ENCODE data around the gene SLC38A10.
"Not testable (repeated sequence)": the region's sequence is repeated elsewhere in the genome, so short reads cannot be mapped to it uniquely, and the experiment has no call there.

The SLC38A10 gene

DNA sequence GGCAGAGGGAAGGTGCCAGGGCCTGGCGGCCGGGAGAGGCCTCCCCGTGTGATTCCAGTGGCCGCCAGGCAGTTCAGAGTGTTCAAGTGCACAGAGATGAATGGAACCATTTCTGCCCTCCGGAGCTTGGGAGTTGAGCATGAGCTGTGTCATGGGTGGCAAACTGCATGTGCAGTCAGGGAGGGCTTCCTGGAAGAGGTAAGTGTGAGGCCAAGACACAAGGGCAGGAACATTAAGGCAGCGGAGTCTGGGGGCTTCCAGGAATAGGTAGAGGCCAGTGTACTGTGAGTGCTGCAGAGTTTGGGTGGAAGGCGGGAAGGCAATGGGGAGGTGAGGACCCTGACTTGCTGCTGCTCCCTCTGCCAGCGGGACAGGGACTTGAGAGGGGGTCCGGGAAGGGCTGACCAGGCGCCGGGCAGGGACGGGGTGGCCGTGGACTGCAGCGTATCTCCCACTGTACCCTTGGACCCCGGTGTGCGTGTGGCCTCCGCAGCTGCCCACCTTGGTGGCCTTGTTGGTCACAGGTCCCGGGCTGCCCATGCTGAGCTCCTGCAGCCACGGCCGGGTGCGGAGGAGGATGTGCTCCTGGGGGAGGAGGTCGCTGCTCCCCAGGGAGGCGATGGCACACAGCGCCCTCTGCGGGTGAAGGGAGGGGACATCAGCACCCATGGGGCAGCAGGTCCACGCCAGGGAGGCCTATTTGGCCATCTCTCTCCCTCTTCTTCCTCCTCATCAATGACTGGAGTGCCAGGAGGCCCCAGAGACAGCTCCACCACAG lies 64.9 kb downstream of the SLC38A10 start:
- DNase-seq (ENCODE audit: low spot score): no peak

DNA sequence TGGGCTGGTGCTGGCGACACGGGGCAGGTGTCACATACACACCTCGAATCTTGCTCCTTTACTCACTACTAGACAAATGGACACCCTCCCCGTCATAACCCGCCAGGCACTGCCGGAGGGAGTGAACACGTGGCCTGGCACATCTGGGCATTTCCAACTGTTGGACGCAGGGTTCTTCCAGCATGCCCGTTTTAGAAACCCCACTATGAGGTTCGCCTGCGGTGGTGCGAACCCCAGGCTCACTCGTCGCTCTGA lies 65.5 kb downstream of the SLC38A10 start:
- DNase-seq (ENCODE audit: low spot score): no peak

DNA sequence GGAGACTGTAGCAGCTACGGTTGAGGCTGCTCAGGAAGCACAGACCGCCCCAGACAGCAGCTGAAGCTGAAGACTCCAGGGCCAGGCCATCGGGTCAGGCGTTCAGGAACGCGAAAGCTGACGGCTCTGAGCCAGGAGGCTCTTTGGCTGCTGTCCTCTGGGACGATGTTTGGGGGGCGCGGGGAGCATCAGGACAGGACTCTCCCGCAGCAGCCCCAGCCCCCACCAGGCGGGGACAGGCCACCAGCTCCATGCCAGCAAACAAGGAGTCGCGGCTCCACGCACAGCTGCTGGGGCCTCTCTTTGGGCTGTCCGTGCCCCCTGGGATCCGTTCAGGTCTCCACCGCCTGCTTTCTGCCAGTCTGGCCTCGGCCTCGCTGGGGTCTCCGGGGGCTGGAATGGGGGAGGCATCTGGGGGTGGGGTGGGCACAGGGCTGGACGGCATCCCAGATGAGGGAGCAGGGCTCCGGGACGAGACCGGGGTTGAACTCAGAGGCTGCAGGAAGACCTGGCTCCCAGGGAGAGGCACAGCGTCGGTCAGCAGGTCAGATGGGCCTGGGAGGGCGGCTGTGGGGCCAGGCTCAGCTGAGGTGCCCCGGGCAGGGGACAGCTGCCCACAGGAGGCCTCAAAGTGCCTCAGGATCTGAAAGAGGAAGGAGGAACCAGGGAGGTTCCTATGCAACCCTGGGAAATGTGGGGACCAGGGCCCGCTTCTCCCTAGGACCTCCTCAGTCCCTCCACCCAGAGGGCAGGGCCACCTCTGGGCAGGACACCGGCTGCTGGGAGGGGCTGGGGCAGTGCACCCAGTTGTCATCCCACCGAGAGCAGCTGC lies 66.1 kb downstream of the SLC38A10 start:
- DNase-seq (ENCODE audit: low spot score): no peak

DNA sequence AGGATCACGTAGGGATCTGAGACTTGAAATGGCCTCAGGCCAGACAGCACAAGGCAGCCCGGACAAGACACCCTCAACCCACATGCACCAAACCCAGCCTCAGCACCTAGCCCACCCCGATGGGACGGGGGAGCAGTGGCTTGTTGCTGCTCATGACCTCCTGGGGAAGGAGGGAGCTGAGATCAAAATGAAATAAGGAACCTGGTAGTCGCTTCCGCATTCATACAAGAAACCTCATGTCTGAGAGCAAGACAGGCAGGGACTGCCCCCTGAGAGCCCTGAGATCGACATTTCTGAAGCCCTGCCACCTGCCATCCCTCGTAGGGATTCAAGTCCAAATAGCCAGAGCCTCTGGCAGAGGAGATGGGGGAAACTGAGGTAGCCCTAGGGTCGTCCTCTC lies 66.7 kb downstream of the SLC38A10 start:
- peak; percentile 62 for DNase-seq (ENCODE audit: low spot score)

DNA sequence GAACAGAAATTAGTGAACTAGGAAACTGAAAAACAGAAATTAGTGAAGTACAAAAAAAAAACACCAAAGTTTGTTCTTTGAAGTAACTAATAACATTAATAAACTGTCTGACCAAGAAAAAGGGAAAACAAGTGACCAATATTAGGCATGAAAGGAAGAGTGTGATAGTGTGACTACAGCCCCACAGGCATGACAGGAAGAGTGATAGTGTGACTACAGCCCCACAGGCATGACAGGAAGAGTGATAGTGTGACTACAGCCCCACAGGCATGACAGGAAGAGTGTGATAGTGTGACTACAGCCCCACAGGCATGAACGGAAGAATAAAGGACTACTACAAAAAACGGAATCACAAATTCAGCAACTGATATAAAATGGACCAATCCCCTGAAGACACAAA lies 67.5 kb downstream of the SLC38A10 start:
- DNase-seq (ENCODE audit: low spot score): not testable (repeated sequence)

DNA sequence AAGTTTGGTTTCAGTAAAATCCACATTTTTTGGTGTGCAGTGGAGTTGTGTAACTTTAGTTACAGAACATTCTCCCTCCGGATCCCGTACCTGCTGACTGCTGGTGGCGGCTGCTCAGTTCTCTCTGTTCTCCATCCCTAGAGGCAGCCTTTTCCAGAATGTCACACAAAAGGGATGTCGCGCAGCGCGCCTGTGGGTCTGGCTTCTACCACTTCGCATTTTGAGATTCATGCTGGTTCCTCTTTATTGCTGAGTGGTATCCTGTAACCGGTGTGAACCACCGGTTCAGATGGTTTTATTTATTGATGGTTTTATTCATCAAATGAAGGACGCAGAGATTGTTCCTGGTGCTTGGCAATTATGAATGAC lies 71.4 kb downstream of the SLC38A10 start:
- no peak for DNase-seq (ENCODE audit: low spot score)

DNA sequence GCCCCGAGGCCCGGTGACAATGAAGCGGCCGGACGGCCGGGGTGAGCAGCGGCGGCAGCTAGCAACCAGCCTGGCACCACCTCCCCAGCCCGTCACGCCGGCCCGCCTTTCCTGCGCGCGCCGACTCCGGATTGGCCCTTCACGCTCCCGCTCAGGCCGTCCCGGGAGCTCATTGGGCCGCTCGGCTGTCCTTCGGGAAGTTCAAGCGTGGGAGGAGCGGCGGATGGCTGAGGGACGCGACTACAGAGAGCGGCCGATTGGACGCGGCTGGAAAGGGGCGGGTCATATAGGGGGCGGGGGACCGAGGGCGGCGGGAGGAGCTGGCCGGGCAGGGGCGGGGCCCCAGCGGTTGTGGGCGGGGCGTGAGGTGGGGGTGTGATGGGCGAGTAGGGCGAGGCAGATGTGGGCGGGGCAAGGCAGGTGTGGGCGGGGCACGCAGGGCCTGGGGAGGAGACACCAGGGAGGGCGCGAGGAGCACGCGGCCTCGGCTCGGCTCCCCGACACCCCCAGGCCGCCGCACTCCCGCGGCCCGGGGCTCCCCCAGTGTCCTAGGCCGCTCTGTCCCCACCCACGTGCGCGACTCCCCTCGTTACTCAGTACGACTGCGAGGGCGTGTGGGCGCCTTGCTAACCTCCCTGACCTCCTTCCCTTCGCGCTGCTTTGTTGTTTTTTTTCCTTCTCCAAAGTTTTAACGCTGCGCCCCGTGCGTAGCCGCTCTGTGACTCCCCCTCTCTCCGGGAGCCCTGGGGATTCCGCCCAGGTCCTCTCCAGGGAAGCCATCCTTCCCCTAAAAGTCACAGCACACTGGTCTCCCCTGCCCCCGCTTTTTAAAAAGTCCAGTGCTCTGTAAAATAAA lies 72.0 kb downstream of the SLC38A10 start, which contains the start of gene CEP131:
Gene CEP131, minus strand, starts transcription at position 60 of the 856 bp plus-strand sequence. CDS start 2,909 bp downstream, outside the sequence.
- DNase-seq (ENCODE audit: low spot score): peak; percentile 99

DNA sequence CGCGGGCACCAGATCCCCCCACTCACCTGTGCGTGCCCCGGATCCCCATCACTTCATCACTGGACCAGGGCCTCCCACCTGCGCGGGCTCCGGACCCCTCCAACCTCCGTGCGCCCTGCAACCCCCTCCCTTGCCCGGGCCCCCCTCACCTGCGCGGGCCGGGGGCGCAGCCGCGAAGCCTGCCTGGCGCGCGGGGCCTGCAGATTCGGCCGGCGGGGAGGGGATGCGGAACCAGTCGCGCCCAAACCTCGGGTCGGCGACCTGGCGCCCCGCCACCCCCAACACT lies 72.5 kb downstream of the SLC38A10 start:
- DNase-seq (ENCODE audit: low spot score): peak; percentile 26

DNA sequence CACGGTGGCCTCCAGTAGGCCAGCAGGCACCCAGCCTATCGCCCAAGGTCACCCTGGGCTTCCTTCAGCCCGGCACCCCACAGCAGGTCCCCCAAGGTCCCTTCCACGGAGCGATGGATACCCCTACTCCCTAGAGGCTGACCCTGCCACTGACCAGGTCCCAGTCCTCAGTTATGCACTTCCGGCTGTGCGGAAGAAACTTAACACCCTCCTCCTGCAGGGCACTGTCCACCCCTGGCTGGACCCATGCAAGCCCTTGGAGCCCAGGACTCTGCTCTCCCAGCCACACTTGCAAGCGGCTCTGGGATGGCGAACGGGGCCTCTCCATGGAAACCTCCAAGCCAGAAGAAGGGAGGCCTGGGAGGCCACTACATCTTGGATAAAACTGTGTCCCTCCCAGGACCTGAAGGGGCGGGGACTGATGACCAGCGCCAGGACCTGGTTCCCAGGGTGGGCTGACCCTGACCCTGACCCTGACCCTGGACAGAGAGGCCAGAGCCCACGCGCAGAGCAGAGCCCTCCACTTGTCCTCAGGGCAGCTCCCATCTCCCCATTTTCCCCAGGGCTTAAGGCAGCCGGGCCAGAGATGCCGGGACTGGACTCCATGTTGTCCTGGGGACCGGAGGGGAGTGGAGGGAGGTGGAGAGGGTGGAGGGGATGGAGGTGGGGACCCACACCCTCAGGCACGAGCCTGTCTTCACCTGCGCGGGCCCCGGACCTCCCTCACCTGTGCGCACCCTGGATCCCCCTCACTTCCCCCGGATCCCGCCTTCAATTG lies 73.1 kb downstream of the SLC38A10 start:
- no peak for DNase-seq (ENCODE audit: low spot score)

DNA sequence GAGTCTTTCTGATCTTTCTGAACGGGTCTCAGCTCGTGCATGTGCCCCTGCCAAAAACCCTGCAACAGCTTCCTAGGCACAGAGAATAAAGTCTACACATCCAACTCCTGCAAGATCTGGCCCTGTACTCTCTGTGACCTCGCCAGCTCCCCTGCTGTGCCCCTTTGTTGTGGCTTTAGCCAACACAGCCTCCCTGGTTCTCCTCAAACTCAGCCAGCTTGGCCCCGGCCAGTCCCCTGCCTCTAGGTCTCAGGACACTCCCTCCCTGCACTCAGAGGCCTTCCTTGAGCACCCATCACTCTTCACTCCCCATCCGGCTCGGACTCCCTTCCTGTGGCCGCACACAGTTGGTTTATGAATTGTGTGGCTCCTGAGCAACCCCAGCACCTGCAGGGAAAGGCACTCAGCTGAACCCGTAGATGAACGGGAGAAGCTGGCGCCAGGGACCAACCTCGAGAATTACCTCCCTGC lies 73.7 kb downstream of the SLC38A10 start:
- no peak for DNase-seq (ENCODE audit: low spot score)

DNA sequence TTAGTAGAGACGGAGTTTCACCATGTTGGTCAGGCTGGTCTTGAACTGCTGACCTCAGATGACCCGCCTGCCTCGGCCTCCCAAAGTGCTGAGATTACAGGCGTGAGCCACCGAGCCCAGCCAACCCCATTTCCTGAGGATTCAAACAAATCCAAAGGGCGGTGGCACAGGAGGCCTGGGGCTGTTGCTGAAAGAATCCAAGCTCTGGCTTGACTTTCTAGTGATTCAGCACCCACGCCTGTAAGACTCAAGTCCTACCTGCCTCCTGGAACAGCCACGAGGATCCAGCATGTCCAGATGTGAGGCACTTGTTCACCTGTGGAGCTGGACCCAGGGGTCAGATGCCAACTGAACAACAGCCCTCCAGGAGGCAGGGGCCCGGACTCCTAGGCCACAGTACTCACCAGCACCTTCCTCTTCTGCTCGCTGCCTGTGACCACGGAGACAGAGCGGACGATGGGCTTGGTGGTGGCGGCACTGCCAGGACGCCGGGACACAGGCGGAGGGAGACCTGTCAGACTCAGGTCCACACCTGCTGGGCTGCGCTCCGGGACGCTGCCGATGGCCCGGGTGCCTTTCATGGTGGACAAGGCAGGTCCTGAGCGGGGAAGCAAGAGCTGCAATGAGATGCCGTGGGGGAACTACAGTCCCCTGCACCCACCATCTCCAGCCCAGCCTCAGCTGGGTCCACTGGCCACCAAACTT lies 75.5 kb downstream of the SLC38A10 start:
- no peak for DNase-seq (ENCODE audit: low spot score)

DNA sequence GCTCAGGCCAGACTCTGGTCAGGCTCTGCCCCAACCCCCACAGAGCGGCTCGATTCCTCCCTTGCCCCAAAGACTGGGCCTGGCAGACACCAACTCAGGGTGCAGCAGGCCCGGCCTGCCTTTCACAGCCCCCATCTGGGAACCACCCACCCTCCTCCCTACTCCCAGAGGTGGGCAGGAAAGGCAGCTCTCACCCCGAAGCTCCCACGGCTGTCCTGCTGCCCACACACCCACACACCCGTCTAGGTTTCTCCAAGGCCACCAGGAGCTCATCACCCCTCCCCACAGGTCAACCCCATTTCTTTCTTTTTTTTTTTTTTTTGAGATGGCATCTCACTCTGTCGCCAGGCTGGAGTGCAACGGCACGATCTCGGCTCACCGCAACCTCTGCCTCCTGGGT lies 76.1 kb downstream of the SLC38A10 start:
- no peak for DNase-seq (ENCODE audit: low spot score)

DNA sequence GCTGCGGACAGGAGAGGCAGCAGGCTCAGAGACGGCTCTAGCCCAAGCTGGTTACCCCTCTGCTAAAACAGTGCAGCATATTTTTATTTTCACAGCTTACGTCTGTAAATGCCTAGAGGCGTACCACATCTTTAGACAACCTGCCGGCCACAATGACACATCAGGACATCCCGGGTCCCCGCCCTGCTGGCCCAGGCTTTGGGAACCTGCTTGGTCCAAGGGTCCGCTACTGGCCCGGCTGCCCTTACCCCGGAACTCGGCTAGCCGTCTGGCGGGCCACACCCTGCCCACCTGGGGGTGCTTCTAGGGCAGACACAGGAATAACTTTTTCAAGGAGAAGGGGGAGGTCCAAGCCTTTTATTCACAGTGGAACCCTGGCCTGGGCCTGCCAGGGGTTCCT lies 76.6 kb downstream of the SLC38A10 start:
- DNase-seq (ENCODE audit: low spot score): no peak

DNA sequence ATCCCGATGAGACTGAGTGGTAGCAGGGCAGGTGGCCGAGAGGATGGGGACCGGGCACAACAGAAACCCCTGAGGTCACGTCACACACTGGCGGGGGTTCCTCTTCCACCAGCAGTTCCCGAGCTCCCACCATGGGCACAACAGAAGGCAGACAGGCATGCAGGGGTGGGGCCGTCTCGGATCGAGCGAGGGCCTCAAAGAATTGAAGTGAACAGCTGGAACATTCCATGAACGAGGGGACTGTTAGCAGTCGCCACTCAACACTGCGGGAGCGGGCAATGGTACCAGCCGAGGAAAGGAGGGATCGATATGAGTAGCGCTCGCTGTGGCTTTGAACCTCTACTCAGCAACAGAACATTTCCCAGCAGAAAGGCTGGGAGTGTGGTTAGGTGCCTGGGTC lies 77.6 kb downstream of the SLC38A10 start:
- DNase-seq (ENCODE audit: low spot score): no peak

DNA sequence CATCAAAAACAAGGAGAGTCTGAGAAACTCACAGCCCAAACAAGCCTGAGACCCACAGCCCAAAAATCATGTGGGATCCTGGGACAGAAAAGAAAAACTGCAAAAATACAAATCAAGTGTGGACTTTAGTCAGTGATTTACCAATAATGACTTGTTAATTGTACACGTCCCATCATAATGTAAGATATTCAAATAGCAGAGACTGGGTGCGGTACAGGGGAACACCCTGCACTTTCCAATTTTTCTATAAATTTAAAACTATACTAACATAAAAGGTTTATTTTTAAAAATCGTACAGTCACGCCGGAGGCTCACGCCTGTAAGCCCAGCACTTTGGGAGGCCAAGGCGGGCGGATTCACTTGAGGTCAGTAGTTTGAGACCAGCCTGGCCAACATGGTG lies 81.1 kb downstream of the SLC38A10 start:
- no peak for DNase-seq (ENCODE audit: low spot score)

DNA sequence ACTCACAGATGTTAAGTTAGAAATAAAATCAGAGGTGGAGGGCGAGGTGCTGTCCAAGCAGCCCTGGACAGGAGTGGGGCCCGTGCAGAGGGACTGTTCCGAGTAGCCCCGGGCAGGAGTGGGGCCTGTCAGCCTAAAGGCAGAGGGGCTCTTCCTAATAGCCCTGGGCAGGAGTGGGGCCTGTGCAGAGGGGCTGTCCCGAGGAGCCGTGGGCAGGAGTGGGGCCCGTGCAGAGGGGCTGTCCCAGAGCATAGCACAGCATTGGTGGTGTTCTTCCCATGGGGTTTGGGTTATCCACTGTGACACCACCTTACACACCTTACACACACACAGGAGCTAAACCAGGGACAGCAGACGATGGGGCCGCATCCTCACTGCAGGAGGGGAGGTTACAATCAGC lies 82.7 kb downstream of the SLC38A10 start:
- DNase-seq (ENCODE audit: low spot score): no peak

DNA sequence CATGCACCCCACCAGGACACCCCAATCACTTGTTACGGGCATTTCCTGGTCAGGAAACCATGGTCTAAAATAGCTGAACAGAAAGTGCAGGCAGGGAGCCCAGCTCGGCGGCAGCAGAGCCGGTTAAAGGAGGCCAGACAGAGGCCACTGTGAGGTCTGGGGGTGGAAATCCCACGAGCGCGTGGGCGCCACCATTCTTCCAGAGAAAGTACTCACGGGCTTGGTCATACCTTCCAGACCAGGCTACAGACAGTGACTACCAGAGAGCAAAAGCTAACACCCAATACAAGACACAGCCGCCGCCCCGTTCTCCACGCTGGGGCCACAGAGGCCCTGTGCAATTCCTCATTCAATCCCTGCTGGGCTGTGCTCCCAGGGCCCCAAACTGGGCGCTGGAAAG lies 84.2 kb downstream of the SLC38A10 start:
- DNase-seq (ENCODE audit: low spot score): no peak

DNA sequence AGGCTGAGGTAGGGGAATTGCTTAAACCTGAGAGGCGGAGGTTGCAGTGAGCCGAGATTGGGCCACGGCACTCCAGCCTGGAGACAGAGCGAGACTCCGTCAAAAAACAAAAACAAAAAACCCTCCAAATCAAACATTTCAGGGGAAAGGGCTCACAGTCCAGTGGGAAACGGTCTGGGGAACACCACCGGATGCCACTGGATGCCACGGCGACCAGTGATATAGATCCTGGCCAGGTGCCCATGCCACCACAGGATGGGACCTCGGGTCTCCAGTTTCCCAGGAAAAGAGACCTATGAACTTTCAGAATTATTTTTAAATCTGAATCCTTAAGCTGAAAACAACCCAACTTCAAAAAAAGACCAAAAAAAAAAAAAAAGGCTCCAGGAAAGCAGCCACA lies 84.6 kb downstream of the SLC38A10 start:
- no peak for DNase-seq (ENCODE audit: low spot score)

DNA sequence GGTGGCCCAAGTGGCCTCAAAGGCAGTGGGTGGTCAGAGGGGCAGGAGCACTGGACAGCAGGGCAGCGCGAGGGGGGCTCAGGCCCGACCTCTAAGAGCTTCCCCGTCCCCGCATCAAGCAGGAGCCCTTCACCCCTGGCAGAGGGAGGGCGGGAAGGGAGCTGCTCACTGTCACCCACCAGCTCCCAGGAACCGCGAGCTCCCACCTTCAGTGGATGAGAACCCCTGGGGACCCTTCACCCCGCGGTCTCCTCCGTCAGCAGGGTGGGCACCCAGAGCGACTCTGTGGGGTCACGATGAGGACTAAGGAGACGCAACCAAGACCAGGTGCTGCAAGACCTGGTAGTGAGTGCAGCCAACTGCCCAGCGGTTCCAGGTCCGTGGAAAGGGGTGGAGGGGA lies 86.0 kb downstream of the SLC38A10 start:
- DNase-seq (ENCODE audit: low spot score): no peak

DNA sequence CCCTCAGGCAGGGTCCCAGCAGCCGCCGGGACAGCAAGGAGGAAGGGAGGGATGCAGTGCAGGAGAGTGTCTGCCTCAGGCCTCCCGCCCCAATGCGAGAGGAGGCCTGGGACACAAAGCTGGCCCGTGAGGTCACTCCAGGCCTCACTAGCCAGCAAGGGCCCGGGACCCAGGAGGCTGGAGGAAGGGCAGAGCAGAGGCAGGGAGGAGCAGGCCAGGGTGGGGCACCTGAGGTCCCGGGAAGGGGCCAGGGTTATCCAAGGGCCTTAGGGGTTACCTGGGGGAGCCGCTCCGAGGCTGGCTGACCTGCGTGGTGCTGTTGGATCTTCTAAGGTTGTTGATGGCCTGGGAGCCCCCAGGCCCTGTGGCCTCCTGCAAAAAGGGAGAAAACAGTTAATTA lies 86.5 kb downstream of the SLC38A10 start:
- no peak for DNase-seq (ENCODE audit: low spot score)
